Transverse colon (tissue), 4 donors: Measurements from ENCODE around the gene SPACA5. TPM values are rescaled to one million over a fixed set of nuclear protein-coding genes. Genes with fewer than 3 reads are reported as not detected.
"Not testable (repeated sequence)": the region's sequence is repeated elsewhere in the genome, so short reads cannot be mapped to it uniquely, and the experiment has no call there.

ENCODE experiments used
- DNase-seq: peaks from one replicate; pipeline ENCODE4 v3.0.0-alpha.2; 2019
- H3K27ac ChIP-seq, 4 donors: fragments of 200-600 bp; sonication (generic); 2 replicates each; pipeline ENCODE4 v1.5.1; 2016 to 2018; ENCODE audit warnings: inconsistent platforms in 4 of 4
- H3K27me3 ChIP-seq: fragments of 200-600 bp; sonication (generic); 2 replicates; pipeline ENCODE4 v1.5.1; 2017; ENCODE audit warnings: inconsistent platforms
- H3K36me3 ChIP-seq, 4 donors: fragments of 200-600 bp; sonication (generic); 2 replicates each; pipeline ENCODE4 v1.5.1; 2017 to 2019; ENCODE audit warnings: inconsistent platforms in 4 of 4
- H3K4me1 ChIP-seq, 4 donors: fragments of 200-600 bp; sonication (generic); 2 replicates each; pipeline ENCODE4 v1.5.1; 2017 to 2020; ENCODE audit warnings: inconsistent platforms in 4 of 4
- H3K4me3 ChIP-seq, 4 donors: fragments of 200-600 bp; sonication (generic); 1 replicate in 1 of 4; 2 replicates in 3 of 4; pipeline versions ENCODE4 v1.5.1 to v1.6.1; 2017 to 2019; ENCODE audit warnings: inconsistent platforms in 4 of 4
- H3K9me3 ChIP-seq, 2 donors: fragments of 200-600 bp; sonication (generic); 2 replicates each; pipeline ENCODE4 v1.5.1; 2017 to 2019; ENCODE audit warnings: inconsistent platforms in 2 of 2
- EP300 ChIP-seq: sonication (generic); formaldehyde crosslinking; IDR thresholded peaks from one replicate; pipeline ENCODE4 v1.6.1; 2017; ENCODE audit warnings: antibody characterized with exemption, low read depth
- POLR2A ChIP-seq: fragments of 450-650 bp; IDR thresholded peaks from one replicate; pipeline ENCODE4 v1.6.1; 2016; ENCODE audit warnings: antibody characterized with exemption, mild to moderate bottlenecking, moderate library complexity
- POLR2AphosphoS5 ChIP-seq, 3 donors: sonication (generic); formaldehyde crosslinking; IDR thresholded peaks; one replicate each; pipeline ENCODE4 v1.6.1; 2016; ENCODE audit warnings: antibody characterized with exemption in 3 of 3
- WGBS, 2 donors: methylation state at CpG; one replicate each; pipeline ENCODE4 v1.1.5; 2018; ENCODE audit warnings: low coverage in 1 of 2; 5-methylcytosine and 5-hydroxymethylcytosine counted together
- in situ Hi-C, 4 donors: fragments of 200-750 bp; cut with MboI; loops; one replicate each; pipeline versions ENCODE4 v1.15.0 to v1.15.1; 2017; ENCODE audit warnings: low sequenced_read_pairs in 3 of 4, low pct_ligation_motif_present in 1 of 4, low pct_unique_long_range_greater_than_20kb in 1 of 4
- intact Hi-C: fragments of 100-400 bp; cut with DNase I; formaldehyde crosslinking; loops from one replicate; pipeline ENCODE4 v1.15.1; 2023; ENCODE audit warnings: low total_unique reads
- total RNA-seq, 4 donors: library from RNA; depleted of rRNA; stranded (reverse); fragments of >200 nt; gene quantifications; one replicate each; pipeline ENCODE4 v1.1.0, GENCODE V29; 2016
- TF ChIP-seq, protein P1 (sequence below), 5 experiments: fragments of 200-600 bp in 3 of 5; fragments of 450-650 bp in 2 of 5; sonication (generic) in 3 of 5; IDR thresholded peaks; 1 replicate in 2 of 5; 2 replicates in 3 of 5; pipeline ENCODE4 v1.5.1; 2016 to 2017; ENCODE audit warnings: antibody characterized with exemption in 5 of 5, inconsistent platforms in 3 of 5, mild to moderate bottlenecking in 2 of 5, moderate library complexity in 1 of 5

The SPACA5 gene
- total RNA-seq, 4 donors from 2014 or later: not detected

DNA sequence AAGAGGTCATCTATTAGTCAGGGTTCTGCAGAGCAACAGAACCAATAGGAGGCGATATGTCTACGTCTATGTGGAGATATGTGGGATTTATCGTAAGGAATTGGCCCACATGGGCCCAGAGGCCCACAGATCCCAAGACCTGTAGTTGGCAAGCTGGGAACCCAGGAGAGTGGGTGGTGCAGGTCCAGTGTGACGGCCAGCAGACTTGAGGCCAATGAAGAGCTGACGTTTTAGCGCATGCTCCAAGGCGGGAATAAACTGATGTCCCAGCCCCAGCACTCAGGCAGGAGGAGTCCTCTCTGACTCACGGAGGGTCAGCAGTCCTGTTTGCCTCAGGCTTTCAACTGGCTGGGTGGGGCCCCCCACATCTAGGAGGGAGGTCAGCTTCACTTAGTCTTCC lies 21.3 kb downstream of the SPACA5 start:
- Histone ChIP-seq H3K9me3 (no peaks in the 10 kb centered on the region), H3K27ac (no peak overlapping the region), H3K4me3 (no peak overlapping the region), H3K36me3 (no peaks in the 10 kb centered on the region), H3K4me1 (peaks cover 0 to 3% (median 0%) of the 10 kb centered on the region in 4 donors), H3K27me3 (no peaks in the 10 kb centered on the region)
- WGBS, 2 donors: 87% methylated on average over 8 of the region's 8 CpGs; no CpG with 5 or more reads in 1 of the 2 donors
- in situ Hi-C loops (loop anchor here (10.0 to 25.0 kb wide), 4 partner anchors 166 to 193 kb away; partner anchors contain the start of gene ZNF81 (in 2 of the 4)), intact Hi-C loops (no loop called here)
- no peak for TF ChIP-seq EP300
- no peak for DNase-seq

DNA sequence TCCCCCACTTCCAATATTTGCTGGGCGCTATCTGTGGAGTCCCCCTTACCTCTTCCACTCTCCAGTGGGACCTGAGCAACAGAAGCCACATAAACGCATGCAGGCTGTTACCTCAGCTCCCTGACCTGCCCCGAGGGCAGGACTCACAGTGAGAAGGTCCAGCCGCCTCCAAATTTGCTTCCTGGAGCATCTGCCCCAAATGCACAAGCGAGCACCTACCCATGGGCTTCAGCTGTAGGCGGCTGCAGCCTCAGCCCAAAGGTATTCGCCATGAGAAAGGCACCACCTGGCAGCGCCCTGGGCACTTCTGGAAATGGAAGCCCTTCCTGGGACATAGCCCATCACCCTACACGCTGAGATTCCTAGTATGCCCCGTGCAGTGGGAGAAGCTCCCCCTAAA lies 23.4 kb downstream of the SPACA5 start:
- no peaks in the 10 kb centered on the region for H3K36me3 ChIP-seq
- 83% methylated on average over 10 of the region's 10 CpGs; no CpG with 5 or more reads in 1 of the 2 donors for WGBS, 2 donors
- no peaks in the 10 kb centered on the region for H3K9me3 ChIP-seq
- intact Hi-C loops: no loop called here
- no peaks in the 10 kb centered on the region for H3K27me3 ChIP-seq
- peaks cover 0 to 3% (median 0%) of the 10 kb centered on the region in 4 donors for H3K4me1 ChIP-seq
- in situ Hi-C loops: loop anchor here in 2 of 4 donors (25.0 kb wide), 2 partner anchors 168 to 193 kb away; partner anchors contain the start of gene ZNF81 (in 1 of the 2)
- no peak overlapping the region for H3K4me3 ChIP-seq
- no peak for DNase-seq
- no peak overlapping the region for H3K27ac ChIP-seq
- TF ChIP-seq, protein P1, sequence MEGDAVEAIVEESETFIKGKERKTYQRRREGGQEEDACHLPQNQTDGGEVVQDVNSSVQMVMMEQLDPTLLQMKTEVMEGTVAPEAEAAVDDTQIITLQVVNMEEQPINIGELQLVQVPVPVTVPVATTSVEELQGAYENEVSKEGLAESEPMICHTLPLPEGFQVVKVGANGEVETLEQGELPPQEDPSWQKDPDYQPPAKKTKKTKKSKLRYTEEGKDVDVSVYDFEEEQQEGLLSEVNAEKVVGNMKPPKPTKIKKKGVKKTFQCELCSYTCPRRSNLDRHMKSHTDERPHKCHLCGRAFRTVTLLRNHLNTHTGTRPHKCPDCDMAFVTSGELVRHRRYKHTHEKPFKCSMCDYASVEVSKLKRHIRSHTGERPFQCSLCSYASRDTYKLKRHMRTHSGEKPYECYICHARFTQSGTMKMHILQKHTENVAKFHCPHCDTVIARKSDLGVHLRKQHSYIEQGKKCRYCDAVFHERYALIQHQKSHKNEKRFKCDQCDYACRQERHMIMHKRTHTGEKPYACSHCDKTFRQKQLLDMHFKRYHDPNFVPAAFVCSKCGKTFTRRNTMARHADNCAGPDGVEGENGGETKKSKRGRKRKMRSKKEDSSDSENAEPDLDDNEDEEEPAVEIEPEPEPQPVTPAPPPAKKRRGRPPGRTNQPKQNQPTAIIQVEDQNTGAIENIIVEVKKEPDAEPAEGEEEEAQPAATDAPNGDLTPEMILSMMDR (IDR thresholded peaks at IDR 0.05): no peak
- TF ChIP-seq POLR2AphosphoS5 (IDR thresholded peaks at IDR 0.05): no peak
- TF ChIP-seq POLR2A: no peak
- TF ChIP-seq EP300: no peak

DNA sequence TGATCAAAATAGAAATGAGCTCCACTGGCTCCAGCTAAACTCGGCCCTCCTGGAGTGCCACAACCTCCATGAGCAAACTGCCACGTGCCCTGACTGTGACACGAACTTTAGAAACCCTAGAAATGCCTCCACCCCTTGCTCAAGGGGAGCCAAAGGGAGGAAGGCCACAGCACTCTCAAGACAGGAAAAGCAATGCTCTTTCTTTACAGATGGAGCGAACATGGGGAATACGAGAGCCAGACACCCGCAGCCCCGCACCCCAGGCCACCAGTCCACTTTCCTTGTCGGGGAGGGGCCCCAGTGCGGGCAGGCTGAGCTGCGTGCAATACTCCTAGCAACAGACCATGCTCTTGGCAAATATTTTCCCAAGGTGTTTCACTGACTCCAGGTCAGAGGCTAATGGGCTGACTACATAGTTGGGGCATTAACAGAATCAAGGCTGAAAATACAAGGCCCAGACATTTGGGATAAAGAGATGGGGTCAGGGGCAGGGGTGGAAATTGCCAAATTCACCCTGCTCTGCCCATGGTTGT lies 23.9 kb downstream of the SPACA5 start:
- DNase-seq, intact Hi-C loops: not testable (repeated sequence)

DNA sequence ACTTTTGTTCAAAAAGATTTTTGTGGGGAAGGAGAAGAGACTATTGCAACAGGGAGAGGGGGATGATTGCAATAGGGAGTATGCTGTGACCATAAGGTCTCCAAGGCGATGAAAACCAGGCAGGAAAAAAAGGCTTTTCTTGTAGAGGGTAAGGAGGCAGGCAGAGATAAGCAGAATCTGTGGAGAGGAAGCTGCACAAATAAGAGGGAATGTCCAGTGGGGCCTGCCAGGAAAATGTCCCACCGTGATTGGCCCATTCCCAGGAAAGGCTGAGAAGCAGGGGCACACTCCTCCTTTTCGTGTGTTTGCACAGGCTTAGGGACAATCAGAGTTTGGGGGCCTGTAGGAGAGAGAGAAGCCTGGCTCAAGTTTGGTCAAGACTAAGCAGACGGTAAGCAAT lies 29.1 kb downstream of the SPACA5 start:
- no peak overlapping the region for H3K27ac ChIP-seq
- TF ChIP-seq EP300 (no peak), POLR2A (no peak), POLR2AphosphoS5 (IDR thresholded peaks at IDR 0.05) (no peak)
- TF ChIP-seq, protein P1 (IDR thresholded peaks at IDR 0.05): no peak
- H3K27me3 ChIP-seq: no peaks in the 10 kb centered on the region
- intact Hi-C loops (no loop called here), in situ Hi-C loops (loop anchor here in 2 of 4 donors (25.0 kb wide), 2 partner anchors 174 to 199 kb away; partner anchors contain the start of gene ZNF81 (in 1 of the 2))
- H3K36me3 ChIP-seq: no peaks in the 10 kb centered on the region
- no peak for DNase-seq
- H3K9me3 ChIP-seq: no peaks in the 10 kb centered on the region
- H3K4me1 ChIP-seq: no peaks in the 10 kb centered on the region
- WGBS, 2 donors: 56 to 100% methylated on average over 1 to 4 of the region's 4 CpGs
- no peak overlapping the region for H3K4me3 ChIP-seq

More for the DNA sequence above, 23.9 kb downstream of the SPACA5 start:
- H3K36me3 ChIP-seq, H3K27ac ChIP-seq, H3K4me1 ChIP-seq, H3K27me3 ChIP-seq, H3K4me3 ChIP-seq, H3K9me3 ChIP-seq: not testable (repeated sequence)
- WGBS, 2 donors: 70% methylated on average over 9 of the region's 10 CpGs; no CpG with 5 or more reads in 1 of the 2 donors
- in situ Hi-C loops: loop anchor here in 2 of 4 donors (25.0 kb wide), 2 partner anchors 168 to 193 kb away; partner anchors contain the start of gene ZNF81 (in 1 of the 2)

DNA sequence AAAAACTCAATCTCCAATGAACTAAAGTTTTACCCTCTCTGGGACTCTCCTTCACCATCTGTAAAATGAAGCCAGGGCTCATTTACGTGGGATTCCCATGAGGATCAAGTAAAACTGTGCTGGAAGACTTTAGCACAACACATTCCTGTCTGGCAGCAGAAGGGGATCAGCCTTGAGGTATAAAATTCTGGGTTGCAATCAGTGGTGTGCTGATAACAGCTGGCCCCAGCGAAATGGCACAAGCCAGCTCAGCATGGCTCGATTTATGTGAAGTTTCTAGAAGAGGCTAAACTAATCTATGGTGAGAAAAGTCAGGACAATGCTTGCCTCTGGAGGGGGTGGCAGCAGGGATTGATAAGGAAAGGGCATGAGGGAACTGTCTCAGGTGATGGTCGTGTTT lies 36.3 kb downstream of the SPACA5 start:
- Histone ChIP-seq H3K27me3 (no peaks in the 10 kb centered on the region), H3K9me3 (no peaks in the 10 kb centered on the region), H3K36me3 (no peaks in the 10 kb centered on the region), H3K4me3 (no peak overlapping the region), H3K27ac (no peak overlapping the region), H3K4me1 (no peaks in the 10 kb centered on the region)
- in situ Hi-C loops (loop anchor here in 2 of 4 donors (25.0 kb wide), 2 partner anchors 181 to 206 kb away; partner anchors contain the start of gene ZNF81 (in 1 of the 2)), intact Hi-C loops (no loop called here)
- 74 to 80% methylated on average over 1 to 4 of the region's 4 CpGs for WGBS, 2 donors
- no peak for DNase-seq
- TF ChIP-seq, protein P1 (IDR thresholded peaks at IDR 0.05): no peak
- TF ChIP-seq POLR2A (no peak), POLR2AphosphoS5 (IDR thresholded peaks at IDR 0.05) (no peak)
